ENCODE results near the gene INPP5B. TPM values are rescaled to one million over a fixed set of nuclear protein-coding genes. Genes with fewer than 3 reads are reported as not detected.
"Not testable (repeated sequence)": the region's sequence is repeated elsewhere in the genome, so short reads cannot be mapped to it uniquely, and the experiment has no call there.

The INPP5B gene
- total RNA-seq, 1 donor from 2014 or later, result 19.4 TPM

DNA sequence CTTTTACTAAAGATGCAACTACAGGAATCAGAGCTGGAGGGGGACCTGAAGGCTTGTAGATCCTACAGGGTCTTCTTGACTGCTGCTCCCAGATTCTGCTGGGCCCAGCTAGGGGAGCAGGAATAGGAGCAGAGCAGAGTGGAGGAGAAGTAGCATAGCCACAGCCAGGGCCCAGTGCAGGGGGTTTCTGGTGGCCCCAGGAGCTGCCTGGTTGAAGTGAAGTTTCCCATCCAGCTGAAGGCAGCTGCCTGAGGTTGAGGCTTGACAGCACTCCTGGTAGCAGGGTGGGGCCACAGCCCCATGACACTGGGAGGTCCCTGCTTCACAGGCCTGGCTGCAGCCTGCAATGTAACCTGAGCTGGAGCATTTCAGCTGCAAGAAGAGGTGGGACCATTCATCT lies 2.0 kb upstream of the INPP5B start:
- ATAC-seq (no peak), DNase-seq (ENCODE audit: low spot score) (no peak)

DNA sequence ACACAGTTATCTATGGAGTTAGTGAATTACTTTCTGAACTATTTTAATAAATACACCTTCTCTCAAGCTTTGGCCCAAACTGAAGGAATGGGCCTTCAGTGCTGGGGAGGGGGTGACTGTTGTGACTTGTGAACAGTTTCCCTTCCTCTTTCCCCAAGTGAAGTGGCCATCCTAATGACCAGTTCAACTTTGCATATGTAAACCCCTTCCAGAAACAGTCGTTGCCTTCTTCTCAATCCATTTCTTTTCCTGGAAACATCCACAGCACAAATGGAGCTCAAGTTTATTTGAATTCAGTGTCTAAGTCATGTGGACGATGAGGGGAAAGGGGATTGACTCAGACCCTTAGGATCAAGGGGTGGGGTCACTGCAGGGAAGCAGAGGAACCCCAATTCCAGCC lies 1.3 kb upstream of the INPP5B start:
- ATAC-seq (no peak), DNase-seq (ENCODE audit: low spot score) (no peak)

DNA sequence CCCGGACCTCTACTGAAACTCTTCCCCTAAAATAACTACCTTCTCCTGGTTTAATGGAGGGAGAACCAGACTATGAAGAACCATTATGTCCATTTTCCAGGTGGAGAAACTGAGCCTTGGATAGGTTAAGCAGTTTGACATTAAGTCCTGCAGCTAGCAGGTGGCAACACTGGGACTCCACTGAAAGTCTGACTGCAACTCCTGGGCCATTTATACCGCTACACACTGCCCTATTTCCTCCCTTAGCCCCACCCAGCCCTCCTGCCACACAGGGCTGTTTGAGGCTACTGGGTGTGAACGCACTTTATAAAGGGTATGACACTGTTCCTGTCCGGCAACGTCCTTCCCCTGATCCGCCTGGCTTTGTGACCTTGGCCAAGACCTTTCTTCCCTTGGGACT lies 511 bp upstream of the INPP5B start:
- DNase-seq (ENCODE audit: low spot score) (no peak), ATAC-seq (no peak)

GRCh38 chr1:37945743-37946702 lies 830 bp downstream of the INPP5B start:
- peak; percentile 71 for DNase-seq (ENCODE audit: low spot score)
- peak; percentile 74 for ATAC-seq

DNA sequence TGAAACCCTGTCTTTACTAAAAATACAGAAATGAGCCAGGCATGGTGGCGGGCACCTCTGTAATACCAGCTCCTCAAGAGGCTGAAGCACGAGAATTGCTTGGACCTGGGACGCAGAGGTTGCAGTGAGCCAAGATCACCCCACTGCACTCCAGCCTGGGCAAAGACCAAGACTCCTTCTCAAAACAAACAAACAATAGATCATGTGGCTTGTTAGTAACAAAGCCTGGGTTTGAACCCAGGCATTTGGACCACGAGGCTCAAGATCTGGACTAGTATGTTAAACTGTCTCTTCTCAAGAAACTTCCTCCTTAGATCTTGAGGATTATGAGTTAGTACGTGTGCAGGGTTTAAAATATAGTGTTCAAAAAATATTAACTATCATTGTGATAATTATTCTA lies 1.6 kb downstream of the INPP5B start:
- ATAC-seq, result no peak
- DNase-seq (ENCODE audit: low spot score), result no peak

GRCh38 chr1:37944816-37945215 lies 2.0 kb downstream of the INPP5B start:
- ATAC-seq (no peak), DNase-seq (ENCODE audit: low spot score) (no peak)

GRCh38 chr1:37944086-37944763 lies 2.6 kb downstream of the INPP5B start:
- ATAC-seq (no peak), DNase-seq (ENCODE audit: low spot score) (no peak)

DNA sequence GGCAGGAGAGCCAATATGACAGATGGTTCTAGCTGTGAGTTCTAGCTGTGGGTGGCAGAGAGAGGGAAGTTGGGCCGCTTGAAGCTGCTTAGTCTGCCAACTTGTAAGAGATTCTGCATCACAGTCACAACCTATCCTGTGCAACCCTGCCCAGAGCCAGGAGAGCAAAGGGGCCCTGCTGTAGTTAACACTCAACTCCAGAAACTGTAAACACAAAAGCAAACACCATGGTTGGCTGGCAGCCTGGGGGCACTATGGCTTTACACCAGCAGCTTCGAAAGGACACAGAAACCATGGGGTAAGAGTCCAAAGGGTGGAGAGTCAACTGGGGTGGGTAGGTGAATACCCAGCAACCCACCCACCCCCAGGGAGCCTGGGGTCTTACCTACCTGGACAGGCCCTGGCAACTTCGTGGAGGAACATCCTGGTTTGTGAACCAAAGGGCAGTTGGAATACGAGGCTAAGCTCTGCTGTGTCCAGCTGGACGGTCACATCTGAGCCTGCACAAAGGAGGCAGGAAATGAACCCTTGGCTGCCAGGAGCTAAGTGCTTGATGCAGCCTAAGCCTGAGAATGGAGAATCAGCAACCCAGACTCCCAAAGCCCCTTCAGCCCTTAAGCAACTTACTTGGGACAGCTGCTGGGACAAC lies 6.4 kb downstream of the INPP5B start:
- peak; percentile 90 for ATAC-seq
- peak; percentile 93 for DNase-seq (ENCODE audit: low spot score)

GRCh38 chr1:37936760-37937159 lies 10.1 kb downstream of the INPP5B start:
- ATAC-seq; DNase-seq (ENCODE audit: low spot score): not testable (repeated sequence)

DNA sequence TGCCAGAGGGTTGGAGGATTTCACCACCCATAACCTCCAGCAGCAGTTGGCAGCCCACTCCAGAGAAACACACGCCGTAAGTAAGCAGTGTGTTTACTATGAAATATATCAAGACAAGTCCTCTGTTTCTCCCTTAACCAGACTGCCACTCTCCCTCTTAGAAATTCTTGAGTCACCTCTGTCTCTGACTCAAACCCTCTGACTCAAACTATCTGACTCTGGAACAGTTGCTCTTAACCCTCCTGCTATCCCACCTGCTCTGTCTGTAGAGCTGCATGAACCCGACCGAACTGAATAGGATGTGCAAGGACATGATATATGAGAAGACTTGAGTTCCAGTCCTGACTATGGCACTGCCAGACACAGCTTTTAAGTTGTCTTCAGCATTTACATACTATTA lies 14.1 kb downstream of the INPP5B start:
- ATAC-seq, result no peak

DNA sequence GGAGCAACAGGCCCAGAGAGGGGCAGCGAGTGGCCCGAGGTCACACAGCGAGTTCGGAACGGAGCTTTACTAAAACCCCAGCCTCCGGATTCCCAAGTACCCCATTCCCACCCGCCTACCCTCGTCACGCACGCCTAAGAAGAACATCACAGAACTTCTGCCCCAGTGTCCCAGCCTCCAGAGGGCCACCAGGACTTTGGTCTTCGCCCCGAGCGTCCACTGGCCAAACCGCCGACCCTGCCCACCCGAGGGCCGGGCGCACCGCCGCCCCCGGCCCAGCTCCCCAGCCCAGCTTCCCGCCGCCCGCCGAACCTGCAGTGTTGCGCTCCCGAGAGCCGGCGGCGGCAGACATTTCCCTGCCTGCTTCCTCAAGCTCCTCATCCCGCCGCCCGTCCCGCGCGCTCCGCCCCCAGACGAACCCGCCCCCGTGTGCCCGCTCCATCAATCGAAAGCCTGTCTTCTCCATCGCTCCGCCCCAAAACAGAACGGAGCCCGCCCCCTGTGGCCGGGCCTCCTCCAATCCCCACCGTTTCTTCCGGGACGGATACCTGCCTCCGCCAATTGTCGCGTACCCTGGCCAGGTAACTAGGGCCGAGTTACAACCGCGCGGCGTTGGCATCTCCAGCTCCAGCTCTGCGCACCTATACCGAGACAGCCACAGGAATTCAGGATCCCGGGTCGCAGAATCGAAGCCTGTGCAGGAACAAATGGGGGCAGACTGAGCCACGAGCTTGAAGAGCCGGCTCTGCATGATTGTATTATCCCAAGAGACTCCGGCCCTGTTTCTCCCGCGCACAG lies 15.3 kb downstream of the INPP5B start:
- DNase-seq (ENCODE audit: low spot score) (peak; percentile 97), ATAC-seq (peak; percentile 99)

More for the DNA sequence above, 14.1 kb downstream of the INPP5B start:
- no peak for DNase-seq (ENCODE audit: low spot score)

- ATAC-seq, result no peak
- DNase-seq (ENCODE audit: low spot score), result no peak
These were observed 15.8 kb downstream of the INPP5B start for GRCh38 chr1:37931102-37931360.

DNA sequence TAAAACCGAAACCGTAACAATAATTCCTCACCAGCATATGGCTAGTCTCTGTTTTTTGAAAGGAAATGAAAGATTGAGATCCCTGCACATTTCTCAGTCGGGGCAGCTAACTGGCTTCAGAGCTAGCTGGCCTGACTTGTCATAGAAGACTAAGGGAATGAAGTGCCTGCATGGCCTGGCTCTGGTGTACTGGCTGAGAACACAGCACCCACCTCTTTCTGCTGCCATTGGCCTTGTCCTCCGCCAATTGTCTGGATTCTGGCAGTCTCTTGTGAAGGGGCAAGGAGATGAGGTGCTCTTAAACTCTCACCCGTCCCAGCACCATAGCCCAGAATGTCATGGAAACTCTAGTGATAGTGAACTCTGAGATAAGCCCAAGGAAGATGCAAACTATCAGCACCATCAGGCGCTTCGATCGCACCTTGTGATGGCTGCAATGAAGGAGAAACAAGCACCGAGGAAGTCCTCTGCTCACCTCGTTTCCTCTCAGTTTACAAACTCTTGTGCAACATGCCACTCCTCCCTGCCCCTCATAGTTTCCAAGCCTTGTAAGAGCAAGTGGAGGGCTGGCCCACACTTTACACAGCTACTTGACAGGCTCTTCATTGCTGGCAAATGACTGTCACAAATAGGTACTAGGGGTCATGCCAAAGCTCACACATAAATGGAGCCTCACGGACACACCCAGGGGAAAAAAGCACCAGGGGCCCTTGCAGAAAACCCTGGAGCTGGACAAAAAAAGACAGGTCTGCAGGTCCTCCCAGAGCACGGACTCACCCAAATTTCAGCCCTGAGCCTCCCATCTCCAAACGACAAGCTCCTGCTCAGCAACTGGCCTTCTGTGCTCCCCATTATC lies 16.4 kb downstream of the INPP5B start:
- no peak for ATAC-seq
- DNase-seq (ENCODE audit: low spot score), result no peak

- DNase-seq (ENCODE audit: low spot score), result no peak
- no peak for ATAC-seq
These were observed 20.6 kb downstream of the INPP5B start for GRCh38 chr1:37926038-37926924.

- ATAC-seq (no peak), DNase-seq (ENCODE audit: low spot score) (no peak)
These were observed 21.5 kb downstream of the INPP5B start for GRCh38 chr1:37925316-37925715.

- DNase-seq (ENCODE audit: low spot score), result no peak
- no peak for ATAC-seq
These were observed 23.3 kb downstream of the INPP5B start for GRCh38 chr1:37923551-37923889.

GRCh38 chr1:37922767-37923550 lies 23.9 kb downstream of the INPP5B start:
- ATAC-seq (peak; percentile 44), DNase-seq (ENCODE audit: low spot score) (no peak)

DNA sequence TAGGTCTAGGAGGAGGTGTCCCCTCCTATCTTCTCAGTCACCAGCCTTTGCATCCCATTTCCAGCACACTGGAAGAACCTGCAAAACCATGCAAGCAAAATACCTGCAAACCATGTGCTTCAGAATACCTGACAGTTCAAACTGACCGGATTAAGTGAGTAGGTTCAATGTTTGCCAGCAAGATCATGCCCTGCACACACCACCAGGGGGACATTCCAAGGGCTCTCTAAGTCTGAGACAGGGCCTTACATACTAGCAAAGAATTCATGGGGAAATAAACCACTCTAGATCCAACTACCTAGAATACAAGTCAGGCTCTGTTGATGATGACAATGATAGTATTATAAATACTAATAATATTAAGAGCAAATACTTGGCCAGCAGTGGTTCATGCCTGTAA lies 27.6 kb downstream of the INPP5B start:
- no peak for DNase-seq (ENCODE audit: low spot score)
- peak; percentile 74 for ATAC-seq
